Occipital lobe (tissue), 2 donors: ENCODE measurements around the gene EIF2S3. TPM values are rescaled to one million over a fixed set of nuclear protein-coding genes. Genes with fewer than 3 reads are reported as not detected.
"Not testable (repeated sequence)": the region's sequence is repeated elsewhere in the genome, so short reads cannot be mapped to it uniquely, and the experiment has no call there.

Experiments
- DNase-seq: peaks from one replicate; lab custom pipeline; 2025; lab: John Stamatoyannopoulos, UW
- total RNA-seq: library from RNA; depleted of rRNA; stranded (reverse); fragments of >200 nt; gene quantifications from one replicate; pipeline ENCODE4 v1.2.3, GENCODE V29; 2014

The EIF2S3 gene
- total RNA-seq, 1 donor from 2014 or later, result 313 TPM

GRCh38 chrX:24049643-24050042, 5.1 kb upstream of the EIF2S3 start:
- not testable (repeated sequence) for DNase-seq

GRCh38 chrX:24050522-24051318, 4.0 kb upstream of the EIF2S3 start:
- DNase-seq, result not testable (repeated sequence)

GRCh38 chrX:24055043-24055356, 244 bp downstream of the EIF2S3 start:
- DNase-seq, result no peak

- no peak for DNase-seq
These were observed 8.7 kb downstream of the EIF2S3 start for GRCh38 chrX:24063488-24063887.

- no peak for DNase-seq
These were observed 15.1 kb downstream of the EIF2S3 start for GRCh38 chrX:24069877-24070276.

GRCh38 chrX:24079411-24079810, 24.7 kb downstream of the EIF2S3 start:
- DNase-seq, result no peak

- not testable (repeated sequence) for DNase-seq
These were observed 25.5 kb downstream of the EIF2S3 start for GRCh38 chrX:24080245-24080644.

GRCh38 chrX:24080704-24081103, 25.9 kb downstream of the EIF2S3 start:
- no peak for DNase-seq

GRCh38 chrX:24081661-24082154, 27.0 kb downstream of the EIF2S3 start:
- no peak for DNase-seq

- no peak for DNase-seq
These were observed 27.7 kb downstream of the EIF2S3 start for GRCh38 chrX:24082447-24082846.

- no peak for DNase-seq
These were observed 30.3 kb downstream of the EIF2S3 start for GRCh38 chrX:24085101-24085500.

- no peak for DNase-seq
These were observed 35.8 kb downstream of the EIF2S3 start for GRCh38 chrX:24090300-24091200.

GRCh38 chrX:24093746-24094145, 39.0 kb downstream of the EIF2S3 start:
- DNase-seq, result no peak

- DNase-seq, result no peak
These were observed 43.0 kb downstream of the EIF2S3 start for GRCh38 chrX:24097741-24098260.

- DNase-seq, result no peak
These were observed 44.2 kb downstream of the EIF2S3 start for GRCh38 chrX:24098932-24099331.

- DNase-seq, result no peak
These were observed 44.6 kb downstream of the EIF2S3 start for GRCh38 chrX:24099394-24099793.

GRCh38 chrX:24100713-24101112, 46.0 kb downstream of the EIF2S3 start:
- DNase-seq, result no peak

GRCh38 chrX:24110069-24110468, 55.3 kb downstream of the EIF2S3 start:
- DNase-seq, result no peak

GRCh38 chrX:24113181-24113580, 58.4 kb downstream of the EIF2S3 start:
- no peak for DNase-seq

GRCh38 chrX:24117258-24117657, 62.5 kb downstream of the EIF2S3 start:
- DNase-seq, result peak; percentile 2

GRCh38 chrX:24124244-24124799, 69.6 kb downstream of the EIF2S3 start:
- DNase-seq, result no peak
